ENCODE data around the gene TUBE1.
"Not testable (repeated sequence)": the region's sequence is repeated elsewhere in the genome, so short reads cannot be mapped to it uniquely, and the experiment has no call there.

TUBE1 gene

GRCh38 chr6:112087136-112087911, at the start of gene TUBE1, which contains the start of gene FAM229B:
Gene TUBE1 (minus strand): TSS chr6:112087482. CDS start chr6:112087434, 48 bp downstream.
Gene FAM229B (plus strand): TSS chr6:112087591. CDS start chr6:112099284, 11,693 bp downstream.
- DNase-seq: peak; percentile 85 to 97

GRCh38 chr6:112130878-112131277, 43.6 kb upstream of the TUBE1 start:
- no peak for DNase-seq

DNA sequence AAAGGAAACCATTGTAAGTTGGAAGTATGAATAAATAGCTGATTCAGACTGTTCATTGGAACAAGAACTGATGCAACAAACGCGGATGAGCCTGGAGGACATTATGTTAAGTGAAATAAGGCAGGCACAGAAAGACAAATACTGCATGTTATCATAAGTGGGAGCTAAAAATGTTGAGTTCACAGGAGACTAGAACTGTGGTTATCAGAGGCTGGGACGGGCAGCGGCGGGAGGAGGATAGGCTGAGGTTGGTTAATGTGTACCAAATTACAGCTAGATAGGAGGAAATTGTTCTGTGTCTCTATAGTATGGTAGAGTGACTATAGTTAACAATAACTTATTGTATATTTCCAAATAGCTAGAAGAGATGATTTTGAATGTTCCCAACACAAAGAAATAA, 40.9 kb upstream of the TUBE1 start:
- DNase-seq: no peak

DNA sequence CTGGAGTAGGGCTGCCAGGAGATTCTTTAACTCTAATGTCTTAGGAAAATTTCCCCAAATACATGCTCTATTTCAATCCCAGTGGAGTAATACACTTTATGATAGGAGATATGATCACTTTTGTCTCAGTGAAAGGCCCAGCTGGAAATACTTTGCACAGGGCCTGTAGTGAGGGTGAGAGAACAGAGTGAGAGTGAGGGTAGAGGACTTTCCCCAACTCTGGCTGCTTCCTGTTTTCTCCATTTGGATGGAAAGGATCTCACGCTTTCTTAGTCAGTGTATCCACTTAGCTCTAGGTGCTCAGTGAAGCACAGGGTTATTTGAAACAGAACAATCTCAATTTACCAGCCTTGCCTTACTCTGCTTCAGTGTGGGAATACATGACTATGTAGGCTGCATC, 36.7 kb upstream of the TUBE1 start:
- DNase-seq: no peak

DNA sequence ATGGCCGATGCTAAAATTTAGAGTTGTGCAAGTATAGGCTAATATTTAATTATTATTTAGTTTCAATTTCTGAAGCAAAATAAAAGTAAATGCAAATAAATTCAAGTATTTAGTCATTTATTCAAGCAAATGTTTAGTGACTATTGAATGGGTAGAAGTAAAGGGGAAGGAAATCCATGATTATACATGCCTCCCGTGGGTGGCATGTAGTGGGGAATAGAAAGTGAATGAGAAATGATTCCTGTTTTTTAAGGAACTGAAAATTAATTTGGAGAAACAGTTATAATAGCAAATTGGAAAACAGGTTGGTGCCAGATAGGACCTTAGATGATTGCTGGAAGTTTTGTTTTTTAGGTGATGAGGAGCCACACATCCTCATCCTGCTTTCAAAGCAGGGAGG, 35.5 kb upstream of the TUBE1 start:
- DNase-seq: no peak

DNA sequence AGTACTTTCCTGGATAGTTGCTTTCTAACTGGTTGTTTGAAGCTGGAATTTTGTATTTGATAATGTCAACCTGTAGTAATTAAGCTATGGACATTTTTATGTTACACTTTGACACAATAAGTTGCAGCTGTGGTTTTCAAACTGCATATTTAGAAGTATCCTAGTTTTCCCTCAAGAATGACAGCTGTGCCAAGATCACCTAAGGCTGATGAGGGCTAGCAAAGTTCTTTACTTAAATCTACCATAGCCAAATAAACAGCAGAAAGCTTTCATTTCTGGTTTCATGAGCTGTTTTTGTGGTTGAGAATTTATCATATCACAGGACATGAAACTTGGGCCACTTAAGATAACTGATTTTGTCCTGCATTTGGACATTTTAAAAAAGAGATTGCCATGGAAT, 30.8 kb upstream of the TUBE1 start:
- no peak for DNase-seq

GRCh38 chr6:112117554-112117953, 30.3 kb upstream of the TUBE1 start:
- DNase-seq: no peak

- no peak for DNase-seq
Measured at GRCh38 chr6:112116221-112116620, 28.9 kb upstream of the TUBE1 start.

- DNase-seq: no peak
Measured at GRCh38 chr6:112114577-112115223, 27.4 kb upstream of the TUBE1 start.

DNA sequence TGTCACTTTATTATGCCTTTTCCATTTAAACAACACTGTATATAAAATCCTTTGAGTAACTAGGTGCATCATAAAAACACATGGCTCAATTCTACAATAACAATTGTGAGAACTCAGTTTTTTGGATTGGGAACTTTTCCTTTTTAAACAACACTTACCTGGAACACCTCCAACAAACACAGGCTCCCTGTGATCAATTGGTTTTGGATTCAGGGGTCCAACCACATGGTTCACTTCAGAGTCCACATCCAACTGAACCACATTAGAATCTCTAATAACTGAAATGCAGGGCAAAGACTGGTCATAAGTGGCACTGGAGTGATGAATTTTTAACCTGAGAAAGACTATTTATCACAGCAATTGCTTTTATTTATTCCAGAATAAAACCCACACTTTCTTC, 26.6 kb upstream of the TUBE1 start:
- DNase-seq: no peak

- DNase-seq: no peak
Measured at GRCh38 chr6:112113431-112113830, 26.1 kb upstream of the TUBE1 start.

DNA sequence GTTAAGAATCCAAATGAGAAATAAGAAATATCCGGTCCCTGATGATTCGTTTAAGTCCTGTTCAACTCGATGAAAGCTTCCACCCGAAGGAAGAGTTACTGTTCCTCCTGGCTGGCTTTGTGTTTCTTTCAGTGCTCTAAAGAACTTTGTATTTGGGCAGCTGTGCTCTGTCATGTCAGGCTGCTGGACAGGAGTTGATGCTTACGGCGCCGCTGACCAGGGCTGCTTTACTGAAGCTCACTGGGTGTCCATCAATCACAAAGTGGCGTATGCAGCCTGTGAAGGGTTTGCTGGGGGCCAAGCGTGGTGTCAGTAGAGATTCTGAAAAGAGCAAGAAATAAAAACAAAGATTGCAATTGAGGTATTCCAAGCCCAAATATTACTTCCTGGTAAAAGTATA, 22.0 kb upstream of the TUBE1 start:
- no peak for DNase-seq

DNA sequence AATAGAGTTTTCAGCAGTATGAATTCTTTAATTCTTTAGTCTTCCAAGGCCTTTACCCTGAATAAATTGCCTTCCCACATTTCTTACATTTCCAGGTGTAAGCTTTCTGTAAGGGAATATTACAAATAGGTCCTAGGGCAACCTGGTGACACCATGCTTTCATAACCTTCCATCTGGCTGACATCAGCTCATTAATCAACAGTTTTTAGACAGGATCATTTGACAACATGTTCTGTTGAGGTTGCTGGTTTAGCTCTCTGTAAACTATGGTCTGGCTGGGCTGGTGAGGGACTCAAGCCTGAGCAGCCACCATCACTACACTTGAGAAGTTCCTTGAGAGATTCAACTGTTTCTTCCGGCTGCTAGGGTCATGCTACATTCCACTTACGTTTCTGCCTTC, 19.3 kb upstream of the TUBE1 start:
- DNase-seq: no peak

DNA sequence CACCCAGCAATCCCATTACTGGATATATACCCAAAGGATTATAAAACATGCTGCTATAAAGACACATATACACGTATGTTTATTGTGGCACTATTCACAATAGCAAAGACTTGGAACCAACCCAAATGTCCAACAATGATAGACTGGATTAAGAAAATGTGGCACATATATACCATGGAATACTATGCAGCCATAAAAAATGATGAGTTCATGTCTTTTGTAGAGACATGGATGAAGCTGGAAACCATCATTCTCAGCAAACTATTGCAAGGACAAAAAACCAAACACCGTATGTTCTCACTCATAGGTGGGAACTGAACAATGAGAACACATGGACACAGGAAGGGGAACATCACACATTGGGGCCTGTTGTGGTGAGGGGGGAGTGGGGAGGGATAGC, 18.7 kb upstream of the TUBE1 start:
- not testable (repeated sequence) for DNase-seq

GRCh38 chr6:112100561-112100960, 13.3 kb upstream of the TUBE1 start:
- DNase-seq: no peak

GRCh38 chr6:112096901-112097300, 9.6 kb upstream of the TUBE1 start:
- DNase-seq: no peak

GRCh38 chr6:112087916-112088315, 634 bp upstream of the TUBE1 start:
- DNase-seq: no peak

- DNase-seq: peak in 1 of 2 donors; percentile 37
Measured at GRCh38 chr6:112086744-112087135, 542 bp downstream of the TUBE1 start.

DNA sequence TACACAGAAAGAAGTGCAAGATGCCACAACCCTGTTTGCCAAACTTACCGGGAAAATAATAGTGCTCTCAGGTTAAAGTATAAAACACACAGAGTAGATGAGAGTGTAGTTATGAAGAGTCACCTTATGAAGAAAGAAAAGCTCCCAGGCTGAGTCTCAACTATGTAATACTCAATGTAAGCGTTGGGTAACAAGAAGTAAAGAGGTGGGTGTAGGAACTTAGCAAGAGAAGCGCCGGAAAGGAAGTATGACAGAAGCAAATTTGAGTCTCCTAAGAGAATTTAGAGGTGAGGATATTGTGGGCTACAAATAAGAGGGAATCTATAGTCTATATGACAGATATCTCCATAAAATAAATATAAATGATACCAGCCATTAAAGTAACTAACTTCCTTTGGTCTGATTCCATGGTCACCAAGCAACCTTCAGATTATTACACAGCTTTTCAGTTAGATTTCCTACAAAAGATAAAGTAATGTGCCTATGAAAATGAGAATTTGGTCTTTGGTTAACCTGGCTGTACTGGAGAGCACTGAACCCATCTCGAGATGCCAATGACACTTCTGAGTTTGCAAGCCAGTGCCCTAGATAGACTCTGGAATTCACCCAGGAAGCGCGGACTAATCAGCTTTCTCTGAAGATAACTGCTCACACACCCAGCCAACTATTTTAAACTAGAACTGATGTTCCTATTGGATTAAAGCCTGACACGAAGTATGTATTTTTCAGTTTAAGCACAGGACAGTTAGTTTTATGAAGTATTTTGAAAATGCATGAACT, 1.8 kb downstream of the TUBE1 start:
- no peak for DNase-seq

- DNase-seq: no peak
Measured at GRCh38 chr6:112081569-112081968, 5.7 kb downstream of the TUBE1 start.

- no peak for DNase-seq
Measured at GRCh38 chr6:112066606-112067005, 20.7 kb downstream of the TUBE1 start.

DNA sequence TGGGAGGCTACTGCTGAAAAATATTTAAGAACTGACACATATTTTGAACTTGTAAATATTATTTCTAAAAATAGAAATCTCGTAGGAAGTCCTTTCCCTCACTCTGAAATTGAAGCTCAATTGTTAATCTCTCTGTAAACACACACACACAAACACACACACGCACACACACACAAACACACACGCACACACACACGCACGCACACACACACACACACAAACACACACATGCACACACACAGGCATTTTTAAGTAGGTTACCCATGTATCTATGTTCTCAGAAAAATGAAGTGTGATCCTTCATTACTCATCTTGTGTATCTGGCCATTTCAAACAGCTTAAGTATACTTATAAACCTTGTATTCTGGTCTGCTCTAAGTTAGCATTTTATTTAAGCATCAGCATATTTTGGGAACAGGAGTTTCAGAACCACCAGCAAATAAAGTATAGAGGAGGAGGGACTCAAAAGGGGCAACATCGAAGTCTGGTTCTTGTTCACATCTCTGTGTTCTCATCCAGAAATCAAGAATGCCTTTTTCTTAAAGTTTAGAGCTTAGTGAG, 21.8 kb downstream of the TUBE1 start:
- DNase-seq: no peak

GRCh38 chr6:112062966-112063365, 24.3 kb downstream of the TUBE1 start:
- no peak for DNase-seq

Measured in hippocampal formation (tissue), 2 donors.